GM12878 (cell line): ENCODE measurements around the gene PALD1. TPM values are rescaled to one million over a fixed set of nuclear protein-coding genes. Genes with fewer than 3 reads are reported as not detected.
A peak's percentile ranks its signal among the peaks of the same experiment; 100 is the strongest.

Source experiments
- ATAC-seq: fragments of 200-7000 bp; cut with Tn5 transposase; 3 replicates; pipeline ENCODE4 v1.9.1; 2020; ENCODE audit warnings: mild to moderate bottlenecking, moderate library complexity
- BruUV-seq: library from RNA; stranded (reverse); fragments of 400-500 nt; replicated peaks from 2 replicates; lab custom pipeline; 2021; lab: Mats Ljungman, UMichigan
- CTCF ChIA-PET: fragments of 300-600 bp; sonication (Branson Sonifier 250); formaldehyde crosslinking; extraction: SDS; loops from one replicate; lab custom pipeline; 2021; ENCODE audit warnings: inconsistent platforms; lab: Yijun Ruan, JAX
- POLR2A ChIA-PET: fragments of 350-600 bp; formaldehyde crosslinking; extraction: SDS; loops from one replicate; lab custom pipeline; 2021; ENCODE audit warnings: inconsistent platforms; lab: Charles Lee
- RAD21 ChIA-PET: fragments of 300-600 bp; sonication (Branson Sonifier 250); formaldehyde crosslinking; loops from one replicate; lab custom pipeline; 2023; ENCODE audit warnings: antibody characterized with exemption; ENCODE audit not compliant: unreplicated experiment; lab: Charles Lee
- SMC1A ChIA-PET: fragments of 300-600 bp; sonication (Branson Sonifier 250); formaldehyde crosslinking; loops from one replicate; lab custom pipeline; 2023; ENCODE audit not compliant: unreplicated experiment, uncharacterized antibody; lab: Charles Lee
- DNase-seq: peaks from one replicate; pipeline ENCODE4 v3.0.0-alpha.2; 2011; ENCODE audit warnings: low read depth, low spot score
- FAIRE-seq: peaks from 3 replicates; lab custom pipeline; 2011; peaks lifted over from hg19 to GRCh38; lab: Jason Lieb, UNC
- H2AFZ ChIP-seq: 2 replicates; pipeline ENCODE4 v1.6.0; 2011; ENCODE audit warnings: low read depth, low read length, control low read depth; ENCODE audit not compliant: control insufficient read depth
- H3K27ac ChIP-seq: 2 replicates; pipeline ENCODE4 v1.5.1; 2011; ENCODE audit warnings: control low read depth; ENCODE audit not compliant: control insufficient read depth, insufficient read depth
- H3K27me3 ChIP-seq, 2 experiments: replicated peaks in 1 of 2; 2 replicates each; pipeline versions ENCODE4 v1.6.0 to v1.6.1; 2011; ENCODE audit warnings: low read length in 1 of 2; ENCODE audit not compliant: control insufficient read depth in 2 of 2, insufficient read depth in 2 of 2
- H3K36me3 ChIP-seq, 2 experiments: 2 replicates each; pipeline ENCODE4 v1.5.1; 2011; ENCODE audit warnings: low read length in 1 of 2; ENCODE audit not compliant: control insufficient read depth in 2 of 2, insufficient read depth in 2 of 2
- H3K4me1 ChIP-seq: 2 replicates; pipeline ENCODE4 v1.6.1; 2011; ENCODE audit warnings: mild to moderate bottlenecking, low read length, moderate library complexity, mixed read lengths; ENCODE audit not compliant: control insufficient read depth, insufficient read depth
- H3K4me2 ChIP-seq: 2 replicates; pipeline ENCODE4 v1.6.0; 2011; ENCODE audit warnings: control low read depth; ENCODE audit not compliant: control insufficient read depth, insufficient read depth
- H3K4me3 ChIP-seq: fragments of 200-600 bp; sonication (generic); 2 replicates; pipeline ENCODE4 v1.5.1; 2016
- H3K79me2 ChIP-seq: 2 replicates; pipeline ENCODE4 v1.6.0; 2011; ENCODE audit warnings: low read length; ENCODE audit not compliant: control insufficient read depth, insufficient read depth
- H3K9ac ChIP-seq: 2 replicates; pipeline ENCODE4 v1.8.0; 2011; ENCODE audit warnings: low read length, control low read depth, mixed read lengths; ENCODE audit not compliant: control insufficient read depth, insufficient read depth
- H3K9me3 ChIP-seq: replicated peaks from 3 replicates; pipeline ENCODE4 v1.5.1; 2011; ENCODE audit warnings: mild to moderate bottlenecking, low read length; ENCODE audit not compliant: control insufficient read depth, insufficient read depth
- H4K20me1 ChIP-seq: 2 replicates; pipeline ENCODE4 v1.6.0; 2011; ENCODE audit not compliant: control insufficient read depth, insufficient read depth
- E2F8 ChIP-seq: fragments of 450-650 bp; IDR thresholded peaks from 2 replicates; pipeline ENCODE4 v1.6.1; 2018; ENCODE audit warnings: mild to moderate bottlenecking, low read depth, moderate library complexity; ENCODE audit not compliant: partially characterized antibody
- RAD21 ChIP-seq: IDR thresholded peaks from 2 replicates; pipeline ENCODE4 v1.6.1; 2011; ENCODE audit warnings: mild to moderate bottlenecking, low read depth, low read length, moderate library complexity; ENCODE audit not compliant: insufficient read depth
- RB1 ChIP-seq: fragments of 450-650 bp; formaldehyde crosslinking; IDR thresholded peaks from 2 replicates; pipeline ENCODE4 v1.6.1; 2017; ENCODE audit warnings: mild to moderate bottlenecking, borderline replicate concordance
- ZBTB33 ChIP-seq: fragments of 450-650 bp; IDR thresholded peaks from 2 replicates; pipeline ENCODE4 v1.6.1; 2017; ENCODE audit warnings: mild to moderate bottlenecking
- ZNF207 ChIP-seq: fragments of 450-650 bp; IDR thresholded peaks from 2 replicates; pipeline ENCODE4 v1.6.1; 2014; ENCODE audit warnings: antibody characterized with exemption, mild to moderate bottlenecking, borderline replicate concordance
- WGBS: methylation state at CpG from one replicate; pipeline ENCODE4 v1.1.6; 2016; ENCODE audit warnings: low lambda C conversion rate; ENCODE audit not compliant: insufficient replicate concordance, insufficient coverage; ENCODE audit errors: missing lambda C conversion rate; 5-methylcytosine and 5-hydroxymethylcytosine counted together
- in situ Hi-C: fragments of 300-500 bp; cut with MboI; formaldehyde crosslinking; loops from 9 replicates; pipeline ENCODE4 v1.14.3; 2018; ENCODE audit warnings: mixed read lengths
- intact Hi-C: fragments of 100-400 bp; cut with micrococcal nuclease; formaldehyde crosslinking; loops from one replicate; pipeline ENCODE4 v1.14.2; 2022; ENCODE audit not compliant: unreplicated experiment
- polyA plus RNA-seq, 11 experiments: library from polyadenylated mRNA; depleted of rRNA in 4 of 11; unstranded in 6 of 11; stranded (reverse) in 5 of 11; fragments of >200 nt; fragmentation: Nextera tagmentation in 4 of 11; fragmentation: Illumina TruSeq in 1 of 11; extraction: Ambion mirVana in 4 of 11; extraction: Trizol in 1 of 11; gene quantifications; 1 replicate in 1 of 11; 2 replicates in 10 of 11; pipeline versions ENCODE4 v1.2.1 to v1.2.3, GENCODE V29; 2011 to 2016; ENCODE audit warnings: inconsistent platforms in 2 of 11, missing spikeins in 2 of 11, low read depth in 1 of 11
- total RNA-seq, 4 experiments: library from RNA; depleted of rRNA in 3 of 4; stranded (reverse); fragments of >200 nt in 3 of 4; fragmentation: Illumina TruSeq in 1 of 4; extraction: Trizol in 1 of 4; gene quantifications; 2 replicates each; pipeline versions ENCODE4 v1.2.1 to v1.2.3, GENCODE V29; 2013 to 2021

The PALD1 gene
- total and polyA plus RNA-seq, 10 of the 15 experiments (the other 5 are each of a cell fraction or from before 2014, with no cell fraction given), result 0.43 to 20.9 (median 9.0) TPM

- TF ChIP-seq ZNF207, result 0 out of 2 replicates have a peak, but pooled peaks have one; percentile 47
- peak; percentile 98 for TF ChIP-seq RAD21
- TF ChIP-seq ZBTB33, result no peak
These were observed 16.9 kb upstream of the PALD1 start (continued) for GRCh38 chr10:70461397-70462348.

GRCh38 chr10:70462349-70462984, 16.1 kb upstream of the PALD1 start:
- ChIA-PET RAD21 (interaction anchor here (1.1 to 2.8 kb wide), 12 partner anchors 15 to 425 kb away, joined by 3 to 23 read pairs (median 8); no protein-coding TSS in a partner anchor), POLR2A (no interaction called here), SMC1A (interaction anchor here (0.7 to 2.1 kb wide), 10 partner anchors 10 to 158 kb away, joined by 3 to 11 read pairs (median 4); partner anchors contain the start of gene EIF4EBP2), CTCF (interaction anchor here (0.8 to 6.0 kb wide), 20 partner anchors 15 to 402 kb away, joined by 3 to 74 read pairs (median 6); partner anchors contain the start of gene PALD1)
- Histone ChIP-seq H4K20me1 (no peaks in the 10 kb centered on the region), H3K27ac (no peak overlapping the region), H3K4me2 (no peak overlapping the region), H3K36me3 (no peaks in the 10 kb centered on the region), H3K4me3 (no peak overlapping the region), H3K27me3 (peaks cover 0 to 5% of the 10 kb centered on the region in 2 experiments; a peak in 3 of 4 replicates), H3K79me2 (no peaks in the 10 kb centered on the region), H3K9ac (no peak overlapping the region), H3K9me3 (no peaks in the 10 kb centered on the region), H2AFZ (no peak overlapping the region), H3K4me1 (no peaks in the 10 kb centered on the region)
- intact Hi-C loops, result loop anchor here (10.0 kb wide), 1 partner anchor 422 kb away; the partner anchor contains the start of gene PCBD1
- DNase-seq (no peak), FAIRE-seq (no peak), ATAC-seq (peak; percentile 14; the same call in 1 of the 3 replicates)
- 28% methylated on average over 4 of the region's 4 CpGs for WGBS
- in situ Hi-C loops, result loop anchor here (5.0 to 10.0 kb wide), 3 partner anchors 75 to 422 kb away; partner anchors contain the start of gene PCBD1
- TF ChIP-seq RB1 (no peak), E2F8 (no peak)
- no TSS peak for BruUV-seq
